Measurements from ENCODE around the gene SEC61A1.

Gene SEC61A1

DNA sequence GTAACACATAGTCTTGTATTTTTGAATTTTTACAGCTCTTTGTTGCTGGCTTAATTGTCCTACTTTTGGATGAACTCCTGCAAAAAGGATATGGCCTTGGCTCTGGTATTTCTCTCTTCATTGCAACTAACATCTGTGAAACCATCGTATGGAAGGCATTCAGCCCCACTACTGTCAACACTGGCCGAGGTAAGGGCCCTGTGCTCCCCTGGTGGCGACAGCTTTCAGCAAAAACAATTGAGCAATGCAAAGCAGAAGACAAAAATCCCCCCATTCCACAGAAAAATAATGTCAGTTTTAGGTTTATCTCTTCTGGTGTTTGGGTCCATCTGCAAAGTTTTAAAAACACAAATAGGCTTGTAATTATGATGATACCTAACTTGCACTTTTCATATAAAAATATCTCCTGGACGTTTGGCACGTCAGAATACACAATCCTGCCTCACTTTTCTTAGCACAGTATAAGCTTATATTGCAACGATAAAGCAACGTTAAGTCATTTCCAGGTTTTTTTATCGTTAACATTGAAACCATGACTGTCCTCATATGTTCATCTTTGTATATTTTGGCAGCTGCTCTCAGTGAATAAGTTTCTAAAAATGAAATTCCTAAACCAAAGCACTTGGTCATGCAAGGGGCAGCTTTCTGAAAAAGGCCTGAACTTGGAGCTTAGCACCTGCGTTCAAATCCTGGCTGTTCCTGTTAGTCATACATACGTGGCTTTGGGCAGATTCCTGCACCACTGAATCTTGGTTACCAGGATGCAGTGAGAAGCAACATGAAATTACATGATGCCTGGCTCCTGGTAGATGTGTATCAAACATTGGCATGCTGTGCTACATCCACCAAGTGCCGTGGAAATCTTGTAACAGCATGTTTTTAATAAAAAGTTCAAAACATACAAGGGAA lies 8.5 kb downstream of the SEC61A1 start:
- peak; percentile 84 for DNase-seq (ENCODE audit: low spot score)

DNA sequence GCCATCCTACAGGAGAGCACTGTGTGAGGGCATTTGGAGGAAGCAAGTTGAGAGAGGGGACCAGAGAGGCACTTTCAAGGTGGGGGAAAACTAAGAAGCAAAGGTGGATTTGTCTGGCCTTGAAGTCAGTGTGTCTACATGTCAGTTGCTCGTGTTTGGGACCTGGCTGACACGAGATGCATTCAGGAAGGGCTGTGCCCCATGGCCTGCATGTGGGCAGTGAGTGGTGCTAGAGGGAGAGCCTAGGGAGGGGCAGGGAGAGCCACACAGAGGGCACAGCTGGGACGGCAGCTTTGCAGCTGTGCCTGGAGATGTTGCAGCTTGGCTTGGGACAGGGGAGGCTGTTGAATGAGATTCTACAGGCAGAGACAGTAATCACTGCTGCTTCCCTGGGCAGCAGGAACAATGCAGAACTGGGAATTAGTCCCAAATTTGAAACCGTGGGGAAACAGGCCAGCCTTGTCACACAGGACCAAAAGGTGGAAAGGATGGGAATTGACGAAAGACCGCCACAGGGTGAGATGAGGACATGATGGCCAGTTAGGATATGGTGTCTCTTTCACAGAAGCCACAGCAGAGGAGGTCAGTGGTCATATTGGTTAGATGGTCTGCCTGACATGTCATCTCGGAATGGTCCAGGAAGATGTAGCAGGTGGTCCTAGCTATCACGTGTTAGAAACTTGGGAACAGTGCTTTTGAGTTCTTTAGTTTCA lies 10.0 kb downstream of the SEC61A1 start:
- no peak for DNase-seq (ENCODE audit: low spot score)

DNA sequence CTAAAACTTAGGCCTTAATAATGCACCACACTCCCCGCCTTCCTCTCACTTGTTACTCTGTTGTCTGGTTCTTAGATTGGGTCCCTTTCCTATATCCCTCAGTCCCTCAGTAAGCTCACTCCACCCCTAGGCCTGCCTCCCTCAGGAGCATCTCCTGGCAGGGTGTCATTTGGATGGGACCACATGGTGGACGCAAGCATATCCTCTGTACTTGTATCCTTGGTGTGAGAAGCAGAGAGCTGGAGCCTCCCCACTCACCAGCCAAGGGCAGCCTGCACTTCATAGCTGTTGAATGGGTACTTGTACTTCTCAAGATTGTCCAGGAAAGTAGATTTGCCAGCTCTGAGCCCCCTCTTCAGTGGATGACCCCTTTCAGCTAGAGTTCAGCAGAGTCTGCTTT lies 11.6 kb downstream of the SEC61A1 start:
- no peak for DNase-seq (ENCODE audit: low spot score)

DNA sequence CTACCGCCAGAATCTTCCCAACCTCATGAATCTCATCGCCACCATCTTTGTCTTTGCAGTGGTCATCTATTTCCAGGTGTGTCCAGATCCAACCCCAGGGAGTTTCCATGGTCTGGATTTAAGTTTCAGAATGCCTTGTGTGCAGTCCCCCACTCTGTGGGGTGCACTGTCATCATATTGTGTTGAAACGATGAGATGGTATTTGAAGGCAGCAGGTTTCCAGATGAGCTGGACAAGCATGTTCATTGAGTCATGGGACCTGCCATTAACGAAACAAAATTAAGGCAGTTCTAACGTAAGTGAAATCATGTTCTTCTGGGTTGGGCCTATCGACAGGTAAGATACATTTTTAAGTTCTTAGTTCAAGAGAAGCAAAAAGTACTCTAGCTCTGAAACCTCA lies 12.7 kb downstream of the SEC61A1 start:
- DNase-seq (ENCODE audit: low spot score), result no peak

DNA sequence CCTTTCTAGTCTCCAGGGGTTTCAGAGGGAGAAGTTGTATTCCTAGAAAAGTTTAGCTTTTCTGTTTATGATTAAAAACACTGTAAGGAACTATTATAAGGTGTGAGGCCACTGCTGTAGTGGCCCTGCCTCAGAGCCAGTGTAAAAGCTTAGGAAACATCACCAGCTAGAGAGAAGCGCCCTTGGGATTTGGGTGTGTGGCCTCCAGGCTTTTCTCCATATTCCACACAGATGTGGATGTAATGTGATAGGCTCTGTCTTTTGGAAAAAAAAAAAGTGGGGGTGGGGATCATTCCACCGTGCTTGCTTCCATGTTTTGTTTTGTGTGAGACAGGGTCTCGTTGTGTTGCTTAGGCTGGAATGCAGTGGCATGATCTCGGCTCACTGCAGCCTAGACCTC lies 13.9 kb downstream of the SEC61A1 start:
- DNase-seq (ENCODE audit: low spot score), result no peak

DNA sequence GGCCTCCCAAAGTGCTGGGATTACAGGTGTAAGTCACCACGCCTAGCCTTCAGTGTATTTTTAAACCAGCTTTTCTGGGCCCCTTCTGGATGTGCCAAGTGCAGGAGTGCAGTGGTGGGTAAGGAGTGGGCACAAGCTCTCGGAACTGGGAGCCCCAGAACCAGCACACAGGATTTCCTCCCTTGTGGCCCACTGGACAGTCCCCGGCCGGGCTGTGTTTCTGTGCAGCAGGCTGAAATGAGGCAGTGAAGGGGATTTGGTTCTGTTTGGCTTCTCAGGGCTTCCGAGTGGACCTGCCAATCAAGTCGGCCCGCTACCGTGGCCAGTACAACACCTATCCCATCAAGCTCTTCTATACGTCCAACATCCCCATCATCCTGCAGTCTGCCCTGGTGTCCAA lies 14.4 kb downstream of the SEC61A1 start:
- DNase-seq (ENCODE audit: low spot score), result no peak

DNA sequence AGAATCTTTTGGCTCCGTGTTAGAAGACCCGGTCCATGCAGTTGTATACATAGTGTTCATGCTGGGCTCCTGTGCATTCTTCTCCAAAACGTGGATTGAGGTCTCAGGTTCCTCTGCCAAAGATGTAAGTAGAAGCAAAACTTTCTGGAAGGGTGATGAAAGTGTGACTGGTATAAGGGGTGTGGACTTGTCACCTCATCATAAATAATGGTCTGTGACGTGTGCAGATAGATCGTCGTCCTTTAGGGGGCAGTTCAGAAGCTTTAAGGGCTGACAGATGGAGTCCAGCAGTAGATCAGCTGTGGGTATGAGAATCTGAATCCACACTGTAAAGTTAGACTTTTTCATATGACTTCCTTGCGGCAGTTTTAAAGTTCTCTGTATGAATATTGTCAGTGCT lies 15.3 kb downstream of the SEC61A1 start:
- no peak for DNase-seq (ENCODE audit: low spot score)

DNA sequence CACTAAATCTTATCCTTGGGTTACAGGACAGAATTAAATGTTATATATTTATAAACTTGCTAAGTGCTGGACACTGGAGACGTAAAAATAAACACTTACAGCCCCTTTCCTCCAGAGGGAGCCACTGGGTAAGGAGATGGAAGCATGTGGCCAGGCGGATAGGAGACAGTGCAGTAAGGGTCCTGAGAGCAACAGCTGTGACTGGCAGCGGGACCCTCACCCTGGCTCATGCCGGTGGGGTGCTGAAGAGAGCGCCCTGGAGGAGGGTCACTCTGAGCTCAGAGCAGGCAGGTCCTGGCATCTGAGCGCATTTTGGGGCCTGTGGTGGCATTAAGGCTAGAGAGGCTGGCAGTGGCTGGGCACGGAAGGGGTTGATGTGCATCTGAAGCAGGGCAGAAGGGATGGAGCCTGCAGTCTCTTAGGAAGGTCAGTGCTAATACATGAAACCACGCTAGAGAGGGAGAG lies 16.0 kb downstream of the SEC61A1 start:
- DNase-seq (ENCODE audit: low spot score), result peak; percentile 47

DNA sequence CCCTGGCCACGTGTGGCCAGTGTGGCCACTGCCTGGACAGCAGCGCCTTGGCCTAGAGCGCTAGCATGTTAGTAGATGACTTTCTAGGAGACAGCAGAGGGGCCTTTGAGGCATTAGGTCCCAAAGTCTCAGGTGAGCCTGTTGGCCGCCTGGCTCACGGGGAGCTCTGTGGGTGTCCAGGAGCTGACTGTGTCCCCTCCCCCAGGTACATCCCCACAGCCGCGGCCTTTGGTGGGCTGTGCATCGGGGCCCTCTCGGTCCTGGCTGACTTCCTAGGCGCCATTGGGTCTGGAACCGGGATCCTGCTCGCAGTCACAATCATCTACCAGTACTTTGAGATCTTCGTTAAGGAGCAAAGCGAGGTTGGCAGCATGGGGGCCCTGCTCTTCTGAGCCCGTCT lies 17.0 kb downstream of the SEC61A1 start:
- no peak for DNase-seq (ENCODE audit: low spot score)

DNA sequence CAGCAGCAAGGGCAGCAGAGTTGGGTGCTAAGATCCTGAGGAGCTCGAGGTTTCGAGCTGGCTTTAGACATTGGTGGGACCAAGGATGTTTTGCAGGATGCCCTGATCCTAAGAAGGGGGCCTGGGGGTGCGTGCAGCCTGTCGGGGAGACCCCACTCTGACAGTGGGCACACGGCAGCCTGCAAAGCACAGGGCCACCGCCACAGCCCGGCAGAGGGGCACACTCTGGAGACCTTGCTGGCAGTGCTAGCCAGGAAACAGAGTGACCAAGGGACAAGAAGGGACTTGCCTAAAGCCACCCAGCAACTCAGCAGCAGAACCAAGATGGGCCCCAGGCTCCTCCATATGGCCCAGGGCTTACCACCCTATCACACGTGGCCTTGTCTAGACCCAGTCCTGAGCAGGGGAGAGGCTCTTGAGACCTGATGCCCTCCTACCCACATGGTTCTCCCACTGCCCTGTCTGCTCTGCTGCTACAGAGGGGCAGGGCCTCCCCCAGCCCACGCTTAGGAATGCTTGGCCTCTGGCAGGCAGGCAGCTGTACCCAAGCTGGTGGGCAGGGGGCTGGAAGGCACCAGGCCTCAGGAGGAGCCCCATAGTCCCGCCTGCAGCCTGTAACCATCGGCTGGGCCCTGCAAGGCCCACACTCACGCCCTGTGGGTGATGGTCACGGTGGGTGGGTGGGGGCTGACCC lies 18.8 kb downstream of the SEC61A1 start:
- DNase-seq (ENCODE audit: low spot score), result no peak

DNA sequence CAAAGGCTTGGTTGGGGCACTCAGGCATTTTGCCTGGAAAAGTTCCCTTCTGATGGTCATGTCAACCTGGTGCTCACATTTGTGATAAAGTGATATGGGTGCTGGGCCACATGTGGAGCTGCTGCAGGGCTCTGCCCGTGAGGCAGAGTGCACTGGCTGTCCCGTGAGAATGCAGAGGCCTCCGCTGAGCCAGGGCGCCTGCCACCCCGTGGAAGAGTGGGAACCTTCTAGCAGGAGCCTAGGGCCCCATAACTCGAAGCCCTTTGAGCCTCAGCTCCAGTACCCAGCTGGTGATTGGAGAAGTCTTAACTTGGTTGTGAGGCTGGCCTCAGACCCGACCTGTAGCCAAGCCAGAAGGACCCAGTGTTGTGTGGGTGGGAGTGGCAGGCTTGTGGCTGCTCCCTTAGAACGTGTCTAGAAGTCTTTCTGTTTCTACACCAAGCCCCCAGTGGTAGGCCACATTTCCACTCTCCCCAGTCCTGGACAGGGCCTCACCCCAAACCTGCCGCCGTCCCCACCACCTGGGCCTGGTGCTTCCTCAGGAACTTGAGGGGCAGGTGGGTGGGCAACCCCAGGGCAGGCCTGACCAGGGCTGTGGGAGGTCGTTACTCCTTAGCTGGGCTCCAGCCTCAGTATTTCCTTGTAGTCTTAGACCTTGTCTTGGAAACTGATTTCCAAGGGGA lies 19.7 kb downstream of the SEC61A1 start:
- no peak for DNase-seq (ENCODE audit: low spot score)

DNA sequence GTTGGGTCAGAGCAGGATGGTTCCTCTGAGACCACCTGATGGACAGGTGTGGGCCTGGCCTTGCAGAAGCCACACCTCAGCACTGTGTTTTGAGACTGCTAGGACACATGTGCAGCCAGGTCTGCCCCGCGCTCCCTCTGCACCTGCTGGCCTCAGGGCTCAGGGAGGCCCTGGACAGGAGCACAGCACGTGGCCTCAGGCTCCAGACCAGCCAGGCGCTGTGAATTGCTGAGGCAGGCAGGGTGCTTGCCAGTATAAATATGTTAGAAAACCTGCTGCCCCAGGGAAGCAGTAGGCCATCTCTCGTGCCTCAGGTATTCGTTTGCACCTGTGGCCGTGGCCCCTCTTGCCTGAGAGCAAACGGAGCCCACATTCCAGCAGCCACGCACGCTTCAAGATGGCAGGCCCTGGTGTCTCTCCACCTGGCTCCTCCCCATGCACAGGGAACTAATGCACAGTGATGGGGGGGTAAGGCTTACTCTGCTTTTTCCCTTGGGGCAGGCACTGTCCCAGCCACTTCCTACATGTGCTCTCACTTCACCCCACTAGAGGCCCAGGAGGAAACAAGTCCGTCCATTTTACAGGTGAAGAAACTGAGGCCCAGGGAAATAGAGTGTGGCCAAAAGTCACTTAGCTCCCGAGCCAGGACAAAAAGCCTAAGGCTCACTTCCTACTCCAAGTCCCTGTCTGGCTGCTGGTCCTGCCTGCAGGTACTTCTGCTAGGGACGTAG lies 20.4 kb downstream of the SEC61A1 start:
- no peak for DNase-seq (ENCODE audit: low spot score)

DNA sequence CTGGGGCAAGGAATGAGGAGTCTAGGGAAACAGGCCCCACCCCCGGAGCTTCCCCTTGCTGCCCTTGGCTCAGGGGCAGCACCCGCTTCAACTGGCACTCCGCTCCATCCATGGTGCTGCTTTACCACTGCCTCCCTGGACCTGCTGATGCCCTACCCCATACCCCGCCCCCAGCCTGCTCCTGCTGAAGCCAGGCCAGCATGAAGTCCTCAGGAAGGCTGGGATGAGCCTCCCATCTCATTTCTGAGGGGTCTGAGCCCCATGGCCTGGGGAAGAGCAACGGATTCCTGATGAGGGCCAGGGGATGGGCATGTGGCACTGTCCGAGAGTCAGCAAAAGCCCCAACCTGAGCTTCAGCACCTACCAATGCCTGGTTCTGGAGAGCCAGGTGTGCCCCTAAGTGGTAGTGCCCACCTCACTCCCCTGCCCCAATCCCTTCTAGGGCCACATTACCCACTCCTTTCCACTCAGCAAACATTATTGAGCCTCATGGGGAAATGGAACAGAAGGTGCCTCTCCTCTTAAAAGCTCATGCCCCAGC lies 21.0 kb downstream of the SEC61A1 start:
- no peak for DNase-seq (ENCODE audit: low spot score)

DNA sequence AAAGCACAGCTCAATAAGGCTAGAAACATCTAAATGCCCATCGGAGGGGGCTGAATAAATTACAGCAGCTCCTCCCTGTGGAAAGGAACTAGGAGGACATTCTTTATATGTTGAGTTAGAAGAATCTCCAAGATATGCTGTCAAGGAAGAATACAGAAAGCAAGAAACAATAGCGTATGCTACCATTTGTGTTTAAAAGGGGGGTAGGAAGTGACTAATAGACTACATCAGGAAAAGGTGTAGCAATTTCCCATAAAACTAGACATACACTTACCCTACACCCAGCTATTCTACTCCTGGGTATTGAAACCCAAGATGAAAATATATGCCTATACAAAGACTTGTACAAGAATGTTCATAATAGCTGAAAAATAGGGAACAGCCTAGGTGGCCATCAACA lies 21.6 kb downstream of the SEC61A1 start:
- DNase-seq (ENCODE audit: low spot score), result no peak

DNA sequence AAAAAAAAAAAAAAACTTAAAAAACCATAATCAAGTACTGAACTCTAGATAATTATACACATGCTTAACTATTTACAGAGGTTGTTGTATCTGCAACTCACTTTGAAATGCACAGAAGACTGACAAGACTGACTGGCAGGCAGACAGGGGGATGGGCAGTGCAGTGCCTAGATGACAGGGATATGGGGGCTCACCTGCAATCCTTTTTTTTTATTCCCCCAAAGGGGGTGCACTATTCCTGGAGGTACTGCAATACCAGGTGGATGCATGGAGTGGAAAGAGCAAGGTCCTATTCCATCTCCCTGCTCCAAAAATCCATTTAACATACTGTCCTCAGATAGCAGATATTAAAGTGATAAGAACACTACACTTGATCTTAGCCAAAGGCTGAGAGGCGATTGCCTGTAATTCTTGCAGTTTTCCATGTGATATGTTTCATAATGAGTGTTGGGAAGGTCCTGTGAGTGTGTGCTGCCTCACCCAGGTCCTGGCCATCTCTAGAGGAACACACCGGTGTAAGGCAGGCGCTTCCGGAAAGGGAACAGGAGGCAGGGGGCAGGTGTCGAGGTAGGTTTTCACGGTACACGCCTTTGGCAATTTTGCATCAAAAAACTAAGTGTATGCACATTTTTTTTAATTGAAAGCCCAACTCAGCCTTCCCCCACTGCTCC lies 22.7 kb downstream of the SEC61A1 start:
- no peak for DNase-seq (ENCODE audit: low spot score)

DNA sequence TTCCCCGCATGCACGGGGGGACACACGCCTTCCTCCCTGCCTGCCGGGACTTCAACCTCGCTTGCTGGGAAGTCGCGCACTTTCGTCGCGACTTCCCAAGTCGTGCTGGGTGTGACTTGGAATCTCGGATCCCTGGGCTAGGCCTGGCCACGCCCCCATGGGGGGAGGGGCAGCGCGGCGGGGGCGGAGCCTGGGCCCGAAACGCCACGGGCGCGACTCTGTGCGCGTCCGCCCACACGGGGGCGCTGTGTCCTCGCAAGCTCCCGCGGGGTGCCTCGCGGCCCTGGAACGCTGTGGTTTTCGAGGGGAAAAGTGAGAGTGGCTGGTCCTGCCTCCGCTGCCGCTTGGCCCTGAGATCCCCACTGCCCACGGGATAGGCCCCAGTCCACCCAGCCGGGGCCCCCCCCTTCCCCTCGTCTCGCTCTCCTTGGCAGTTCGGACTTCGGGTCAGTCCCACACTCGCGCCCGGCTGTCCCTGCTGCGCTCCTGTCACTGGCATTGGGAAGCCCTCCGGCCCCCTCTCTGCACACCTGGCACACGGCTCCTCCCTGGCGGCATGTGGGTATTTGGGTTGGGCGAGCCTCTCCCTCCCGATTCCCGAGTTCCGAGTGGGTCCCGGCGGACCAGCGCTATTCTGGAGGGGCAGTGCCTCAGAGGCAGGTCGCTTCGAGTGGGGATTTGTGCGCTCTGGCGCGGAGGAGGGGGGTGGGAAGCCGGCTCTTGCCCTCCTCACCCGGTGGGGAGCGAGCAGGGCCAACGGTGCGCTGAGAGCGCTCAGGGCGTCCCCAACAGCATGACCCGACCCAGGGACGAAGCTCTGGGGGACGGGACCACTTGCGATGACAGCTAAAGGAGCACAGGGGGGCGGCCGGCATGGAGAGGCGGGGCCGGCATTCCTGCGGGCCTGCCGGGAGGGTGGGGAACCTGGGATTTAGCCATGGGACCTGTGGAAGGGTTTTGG lies 23.6 kb downstream of the SEC61A1 start:
- peak; percentile 95 for DNase-seq (ENCODE audit: low spot score)

DNA sequence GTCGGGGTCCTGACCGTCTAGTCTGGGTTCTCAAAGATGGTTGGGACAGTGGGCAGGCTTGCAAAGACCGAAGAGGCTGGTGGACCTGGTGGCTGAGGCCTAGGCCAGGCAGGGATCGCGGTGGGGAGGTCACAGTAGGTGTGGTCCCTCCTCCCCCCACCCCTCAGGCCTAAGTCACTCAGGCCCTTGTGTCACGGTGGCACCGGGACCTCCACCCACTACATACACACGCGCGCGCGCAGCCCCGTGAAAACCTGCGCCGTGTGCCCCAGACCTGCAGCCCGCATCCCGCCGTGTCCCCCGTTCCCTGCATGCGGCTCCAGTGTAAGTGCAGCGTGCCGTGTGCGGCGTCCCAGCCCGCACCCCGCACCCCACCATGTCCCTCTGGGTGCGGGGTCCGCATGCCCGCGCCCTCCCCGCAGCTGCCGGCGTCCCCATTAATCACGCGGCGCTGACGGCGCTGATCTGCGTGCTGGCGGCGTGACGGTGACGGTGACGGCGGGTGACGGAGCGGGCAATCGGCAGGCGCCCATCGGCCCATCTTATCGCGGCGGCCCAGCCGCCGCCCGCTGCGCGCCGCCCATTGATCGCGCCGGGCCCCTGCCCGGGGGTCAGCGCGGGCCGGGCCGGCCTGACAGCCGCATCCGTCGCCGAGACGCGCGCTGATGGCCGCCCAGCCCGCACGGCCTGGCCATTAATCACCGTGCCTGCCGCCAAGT lies 24.4 kb downstream of the SEC61A1 start:
- DNase-seq (ENCODE audit: low spot score), result no peak

DNA sequence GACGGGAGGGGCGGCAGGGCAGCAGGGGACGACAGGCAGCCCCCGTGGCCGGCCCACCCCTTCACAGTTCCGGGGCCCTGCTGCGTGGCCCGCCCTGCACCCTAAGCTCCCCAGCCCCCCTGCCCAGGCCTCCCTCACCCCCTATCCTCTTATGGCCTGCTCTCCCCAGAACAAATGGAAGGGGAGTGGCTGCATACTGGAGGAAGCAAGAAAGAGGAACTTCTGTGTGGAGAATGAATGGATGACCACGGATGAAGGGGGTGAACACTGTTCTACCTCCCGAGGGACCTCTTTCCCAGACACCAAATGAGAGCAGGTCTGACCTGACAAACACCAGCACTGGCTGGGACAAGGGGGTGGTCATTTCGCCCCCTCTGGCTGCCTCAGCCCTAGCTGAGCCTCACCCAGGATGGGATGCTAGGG lies 25.0 kb downstream of the SEC61A1 start:
- no peak for DNase-seq (ENCODE audit: low spot score)

DNA sequence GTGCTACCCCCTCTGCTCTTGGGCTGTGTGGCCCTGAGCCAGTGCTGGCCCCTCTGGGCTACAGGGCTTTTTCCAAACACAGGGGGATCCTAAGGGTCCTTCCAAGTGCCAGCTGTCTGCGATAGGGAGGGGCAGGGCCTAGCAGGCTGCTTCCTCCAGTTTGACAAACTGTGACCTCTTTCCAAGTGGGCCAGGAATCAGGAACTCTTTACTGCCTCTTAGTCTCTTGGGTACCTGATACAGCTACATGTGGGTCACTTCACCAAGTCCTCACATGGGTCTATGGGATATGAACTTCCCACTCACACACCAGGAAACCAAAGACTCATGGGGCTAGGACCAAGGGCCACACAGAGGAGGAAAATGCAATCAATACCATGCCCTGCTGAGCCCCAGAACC lies 25.4 kb downstream of the SEC61A1 start:
- no peak for DNase-seq (ENCODE audit: low spot score)
